Lung (tissue), 12 donors: Measurements from ENCODE around the gene HTR3A. TPM values are rescaled to one million over a fixed set of nuclear protein-coding genes. Genes with fewer than 3 reads are reported as not detected.

Experiments
- ATAC-seq: fragments of 200-7000 bp; cut with Tn5 transposase; one replicate; pipeline ENCODE4 v1.9.1; 2020; ENCODE audit warnings: moderate number of reproducible peaks; ENCODE audit not compliant: insufficient read depth, low FRiP score
- DNase-seq, 3 donors: peaks; one replicate each; pipeline ENCODE4 v3.0.0-alpha.2; 2013 to 2017
- H3K27ac ChIP-seq, 2 donors: one replicate each; pipeline ENCODE4 v1.5.1; 2013; ENCODE audit warnings: mild to moderate bottlenecking in 2 of 2, moderate library complexity in 2 of 2, control low read depth in 1 of 2, inconsistent platforms in 1 of 2, low read depth in 1 of 2, low read length in 1 of 2
- H3K27me3 ChIP-seq, 3 donors: one replicate each; pipeline ENCODE4 v1.5.1; 2013; ENCODE audit warnings: low read length in 2 of 3; ENCODE audit not compliant: control insufficient read depth in 3 of 3, insufficient read depth in 3 of 3
- H3K36me3 ChIP-seq, 4 donors: one replicate each; pipeline ENCODE4 v1.5.1; 2013; ENCODE audit warnings: low read length in 4 of 4, mild to moderate bottlenecking in 1 of 4, moderate library complexity in 1 of 4; ENCODE audit not compliant: control insufficient read depth in 4 of 4, insufficient read depth in 4 of 4
- H3K4me1 ChIP-seq, 5 donors: one replicate each; pipeline ENCODE4 v1.5.1; 2013; ENCODE audit warnings: low read length in 5 of 5, mild to moderate bottlenecking in 2 of 5, moderate library complexity in 1 of 5; ENCODE audit not compliant: control insufficient read depth in 5 of 5, insufficient read depth in 5 of 5
- H3K4me3 ChIP-seq: one replicate; pipeline ENCODE4 v1.5.1; 2013; ENCODE audit warnings: mild to moderate bottlenecking, control low read depth, moderate library complexity
- H3K9ac ChIP-seq, 2 donors: one replicate each; pipeline ENCODE4 v1.5.1; 2013; ENCODE audit warnings: low read length in 2 of 2, control low read depth in 1 of 2; ENCODE audit not compliant: insufficient read depth in 1 of 2
- H3K9me3 ChIP-seq, 4 donors: one replicate each; pipeline ENCODE4 v1.5.1; 2013; ENCODE audit warnings: low read length in 3 of 4, mild to moderate bottlenecking in 1 of 4, moderate library complexity in 1 of 4; ENCODE audit not compliant: control insufficient read depth in 4 of 4, insufficient read depth in 3 of 4
- WGBS, 2 donors: extraction: QIAGEN DNeasy Blood & Tissue Kit; methylation state at CpG; one replicate each; pipeline ENCODE4 v1.1.7; 2013; 5-methylcytosine and 5-hydroxymethylcytosine counted together
- polyA plus RNA-seq, 2 donors: library from polyadenylated mRNA; stranded (reverse); fragments of 200-250 nt; gene quantifications; one replicate each; pipeline ENCODE4 v1.2.1, GENCODE V29; 2013
- total RNA-seq, 2 donors: library from RNA; depleted of rRNA in 1 of 2; stranded (reverse); fragments of >200 nt in 1 of 2; gene quantifications; one replicate each; pipeline ENCODE4 v1.2.1, GENCODE V29; 2014 to 2021
- TF ChIP-seq, protein P1 (sequence below): IDR thresholded peaks from 2 replicates; pipeline ENCODE4 v1.5.1; 2012; ENCODE audit warnings: mild to moderate bottlenecking; ENCODE audit errors: control extremely low read depth, extremely low read depth
- donor health status: control.
- donor health status: control.
- donor health status: Bipolar disorder and iron deficiency.
- donor health status: healthy.
- donor health status: DM: yes; HTN: yes; CAD: no.

The HTR3A gene
- total and polyA plus RNA-seq, 4 donors: 0.16 to 0.78 (median 0.43) TPM; not detected in 1

DNA sequence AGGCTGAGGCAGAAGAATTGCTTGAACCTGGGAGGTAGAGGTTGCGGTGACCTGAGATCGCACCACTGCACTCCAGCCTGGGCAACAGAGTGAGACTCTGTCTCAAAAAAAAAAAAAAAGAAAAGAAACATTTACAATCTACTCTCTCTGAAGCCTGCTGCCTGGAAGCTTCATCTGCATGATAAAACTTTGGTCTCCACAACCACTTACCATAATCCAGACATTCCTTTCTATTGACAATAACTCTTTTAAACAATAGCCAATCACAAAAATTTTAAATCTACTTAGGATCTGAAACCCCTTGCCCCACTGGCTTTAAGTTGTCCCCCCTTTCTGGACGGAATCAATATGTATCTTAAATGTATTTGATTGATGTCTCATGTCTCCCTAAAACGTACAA is 25.0 kb upstream of the HTR3A start:
- TF ChIP-seq, protein P1, sequence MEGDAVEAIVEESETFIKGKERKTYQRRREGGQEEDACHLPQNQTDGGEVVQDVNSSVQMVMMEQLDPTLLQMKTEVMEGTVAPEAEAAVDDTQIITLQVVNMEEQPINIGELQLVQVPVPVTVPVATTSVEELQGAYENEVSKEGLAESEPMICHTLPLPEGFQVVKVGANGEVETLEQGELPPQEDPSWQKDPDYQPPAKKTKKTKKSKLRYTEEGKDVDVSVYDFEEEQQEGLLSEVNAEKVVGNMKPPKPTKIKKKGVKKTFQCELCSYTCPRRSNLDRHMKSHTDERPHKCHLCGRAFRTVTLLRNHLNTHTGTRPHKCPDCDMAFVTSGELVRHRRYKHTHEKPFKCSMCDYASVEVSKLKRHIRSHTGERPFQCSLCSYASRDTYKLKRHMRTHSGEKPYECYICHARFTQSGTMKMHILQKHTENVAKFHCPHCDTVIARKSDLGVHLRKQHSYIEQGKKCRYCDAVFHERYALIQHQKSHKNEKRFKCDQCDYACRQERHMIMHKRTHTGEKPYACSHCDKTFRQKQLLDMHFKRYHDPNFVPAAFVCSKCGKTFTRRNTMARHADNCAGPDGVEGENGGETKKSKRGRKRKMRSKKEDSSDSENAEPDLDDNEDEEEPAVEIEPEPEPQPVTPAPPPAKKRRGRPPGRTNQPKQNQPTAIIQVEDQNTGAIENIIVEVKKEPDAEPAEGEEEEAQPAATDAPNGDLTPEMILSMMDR: no peak
- WGBS, 2 donors: 74 to 86% methylated on average over 4 of the region's 4 CpGs
- Histone ChIP-seq H3K9me3 (peaks cover 0 to 6% (median 0%) of the 10 kb centered on the region in 4 donors), H3K4me3 (no peak overlapping the region), H3K27me3 (peaks cover 0 to 14% (median 4%) of the 10 kb centered on the region in 3 donors), H3K27ac (no peak overlapping the region), H3K9ac (no peak overlapping the region), H3K4me1 (no peaks in the 10 kb centered on the region), H3K36me3 (no peaks in the 10 kb centered on the region)
- no peak for ATAC-seq
- no peak for DNase-seq

DNA sequence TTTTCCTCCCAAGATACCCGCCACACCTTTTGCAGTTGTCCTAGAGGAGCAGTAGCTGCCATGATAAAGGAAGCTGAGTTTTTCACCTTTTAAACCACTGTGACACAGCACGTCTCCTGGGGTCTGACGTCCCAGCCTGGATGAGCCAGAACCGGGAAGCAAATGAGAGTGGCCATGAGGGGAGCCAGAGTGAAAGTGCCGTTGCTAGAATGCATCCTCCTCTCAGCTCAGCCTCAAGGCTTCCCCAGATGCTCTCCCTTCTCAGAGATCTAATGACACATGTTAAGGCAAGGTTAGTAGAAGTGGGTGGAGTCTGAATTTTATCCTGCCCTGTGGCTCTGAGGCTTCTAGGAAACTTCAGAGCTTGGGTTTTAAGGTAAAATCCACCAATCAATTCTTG is 23.4 kb upstream of the HTR3A start:
- 52 to 58% methylated on average over 5 of the region's 5 CpGs for WGBS, 2 donors
- H3K27me3 ChIP-seq: peaks cover 0 to 14% (median 4%) of the 10 kb centered on the region in 3 donors

DNA sequence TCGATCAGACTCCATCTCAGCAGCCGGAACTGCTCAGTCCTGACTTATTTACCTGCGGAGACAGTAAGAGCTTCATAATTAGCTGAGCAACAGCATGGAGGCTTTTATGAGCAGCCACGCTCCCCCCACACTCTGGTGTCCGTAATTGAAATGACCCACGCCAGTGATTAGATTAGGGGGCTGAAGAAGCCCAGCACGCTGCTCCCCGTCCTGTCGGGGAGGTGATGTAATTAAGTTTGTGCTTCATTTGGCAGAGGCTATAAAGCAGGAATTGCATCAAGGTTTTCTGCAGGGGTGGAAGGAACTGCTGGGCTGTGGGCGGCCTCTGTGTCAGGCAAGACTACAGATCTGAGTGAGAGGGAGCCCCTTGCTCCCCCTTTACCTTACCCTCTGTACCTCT is 22.8 kb upstream of the HTR3A start:
- ATAC-seq: no peak
- TF ChIP-seq, protein P1: no peak
- 46 to 55% methylated on average over 10 of the region's 10 CpGs for WGBS, 2 donors
- no peak overlapping the region for H3K4me3 ChIP-seq
- peaks cover 0 to 17% (median 4%) of the 10 kb centered on the region in 3 donors for H3K27me3 ChIP-seq
- H3K4me1 ChIP-seq: no peaks in the 10 kb centered on the region
- H3K9ac ChIP-seq: no peak overlapping the region
- H3K9me3 ChIP-seq: peaks cover 0 to 6% (median 0%) of the 10 kb centered on the region in 4 donors
- H3K36me3 ChIP-seq: no peaks in the 10 kb centered on the region
- DNase-seq: no peak
- no peak overlapping the region for H3K27ac ChIP-seq

More for the DNA sequence above, 23.4 kb upstream of the HTR3A start:
- Histone ChIP-seq H3K4me3 (no peak overlapping the region), H3K27ac (no peak overlapping the region), H3K9me3 (peaks cover 0 to 6% (median 0%) of the 10 kb centered on the region in 4 donors), H3K4me1 (no peaks in the 10 kb centered on the region), H3K9ac (no peak overlapping the region), H3K36me3 (no peaks in the 10 kb centered on the region)
- TF ChIP-seq, protein P1: no peak
- ATAC-seq: no peak
- DNase-seq: no peak

DNA sequence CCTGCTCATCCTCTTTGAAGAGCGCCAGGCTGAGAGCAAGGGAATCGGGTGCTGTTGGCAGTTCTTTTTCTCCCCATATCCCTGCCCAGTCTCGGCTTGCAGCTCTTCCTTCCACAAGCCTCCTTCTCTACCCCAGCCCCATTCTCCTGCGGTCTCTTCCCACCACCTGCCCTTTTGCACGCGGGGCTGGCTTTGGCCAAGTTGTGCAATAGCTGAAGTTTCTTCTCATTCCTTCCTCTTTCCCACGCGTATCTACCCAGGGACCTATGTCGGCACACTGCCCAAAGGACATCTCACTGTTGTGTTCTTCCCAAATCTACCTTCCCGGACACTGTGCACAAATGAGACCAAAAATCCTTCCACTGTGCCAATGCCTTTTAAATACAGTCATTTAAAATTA is 22.3 kb upstream of the HTR3A start:
- Histone ChIP-seq H3K27ac (no peak overlapping the region), H3K36me3 (no peaks in the 10 kb centered on the region), H3K9me3 (peaks cover 0 to 6% (median 0%) of the 10 kb centered on the region in 4 donors), H3K9ac (no peak overlapping the region), H3K4me1 (no peaks in the 10 kb centered on the region), H3K4me3 (no peak overlapping the region), H3K27me3 (peaks cover 0 to 17% (median 4%) of the 10 kb centered on the region in 3 donors)
- no peak for DNase-seq
- TF ChIP-seq, protein P1: no peak
- 39 to 67% methylated on average over 10 of the region's 10 CpGs for WGBS, 2 donors
- no peak for ATAC-seq
